Thyroid gland (tissue), 4 donors: ENCODE results near the gene FAM222A. TPM values are rescaled to one million over a fixed set of nuclear protein-coding genes. Genes with fewer than 3 reads are reported as not detected.

ENCODE experiments used
- DNase-seq, 2 donors: peaks; one replicate each; pipeline ENCODE4 v3.0.0-alpha.2; 2019
- H3K27ac ChIP-seq, 3 donors: fragments of 200-600 bp; sonication (generic); 1 replicate in 2 of 3; 2 replicates in 1 of 3; pipeline ENCODE4 v1.5.1; 2016 to 2019; ENCODE audit warnings: mild to moderate bottlenecking in 1 of 3, moderate library complexity in 1 of 3
- H3K27me3 ChIP-seq: fragments of 200-600 bp; sonication (generic); one replicate; pipeline ENCODE4 v1.5.1; 2019
- H3K36me3 ChIP-seq, 2 donors: fragments of 200-600 bp; sonication (generic); one replicate each; pipeline ENCODE4 v1.5.1; 2016 to 2019
- H3K4me1 ChIP-seq, 2 donors: fragments of 200-600 bp; sonication (generic); one replicate each; pipeline ENCODE4 v1.5.1; 2017 to 2019
- H3K4me3 ChIP-seq, 3 donors: fragments of 200-600 bp; sonication (generic); replicated peaks in 1 of 3; 1 replicate in 2 of 3; 2 replicates in 1 of 3; pipeline ENCODE4 v1.5.1; 2016; ENCODE audit warnings: mild to moderate bottlenecking in 1 of 3
- H3K9me3 ChIP-seq: fragments of 200-600 bp; sonication (generic); one replicate; pipeline ENCODE4 v1.5.1; 2017
- CTCF ChIP-seq, 6 experiments: fragments of 200-600 bp in 3 of 6; fragments of 450-650 bp in 3 of 6; sonication (generic) in 3 of 6; IDR thresholded peaks; one replicate each; pipeline ENCODE4 v1.5.1; 2016 to 2019; ENCODE audit warnings: antibody characterized with exemption in 6 of 6, mild to moderate bottlenecking in 2 of 6, inconsistent platforms in 1 of 6, moderate library complexity in 1 of 6
- POLR2A ChIP-seq, 2 donors: fragments of 450-650 bp; IDR thresholded peaks; one replicate each; pipeline ENCODE4 v1.6.1; 2017; ENCODE audit warnings: antibody characterized with exemption in 2 of 2, mild to moderate bottlenecking in 2 of 2, moderate library complexity in 1 of 2
- WGBS, 2 donors: methylation state at CpG; one replicate each; pipeline ENCODE4 v1.1.5; 2017; 5-methylcytosine and 5-hydroxymethylcytosine counted together
- intact Hi-C: fragments of 100-400 bp; cut with DNase I; formaldehyde crosslinking; loops from one replicate; pipeline ENCODE4 v1.15.1; 2023
- total RNA-seq, 4 donors: library from RNA; depleted of rRNA; stranded (reverse); fragments of >200 nt; gene quantifications; one replicate each; pipeline ENCODE4 v1.2.3, GENCODE V29; 2016

FAM222A gene
- total RNA-seq, 4 donors from 2014 or later: 1.3 to 3.8 (median 1.9) TPM

- H3K27ac ChIP-seq: no peak overlapping the region
- no peaks in the 10 kb centered on the region for H3K9me3 ChIP-seq
- no peak for TF ChIP-seq CTCF (IDR thresholded peaks at IDR 0.05)
- TF ChIP-seq POLR2A (IDR thresholded peaks at IDR 0.05): no peak
- whole genome bisulfite sequencing, 2 donors: 79 to 81% methylated on average over 10 to 14 of the region's 17 CpGs
- DNase-seq: no peak
- intact Hi-C loops: no loop called here
- no peaks in the 10 kb centered on the region for H3K27me3 ChIP-seq
- no peaks in the 10 kb centered on the region for H3K36me3 ChIP-seq
- H3K4me3 ChIP-seq: no peak overlapping the region
- H3K4me1 ChIP-seq: no peaks in the 10 kb centered on the region
Observed at GRCh38 chr12:109743076-109743910, 29.7 kb downstream of the FAM222A start.

- Histone ChIP-seq H3K9me3 (no peaks in the 10 kb centered on the region), H3K27me3 (no peaks in the 10 kb centered on the region), H3K27ac (no peak overlapping the region), H3K36me3 (no peaks in the 10 kb centered on the region), H3K4me3 (no peak overlapping the region), H3K4me1 (no peaks in the 10 kb centered on the region)
- no peak for DNase-seq
- intact Hi-C loops: no loop called here
- TF ChIP-seq CTCF (IDR thresholded peaks at IDR 0.05): no peak
- TF ChIP-seq POLR2A (IDR thresholded peaks at IDR 0.05): no peak
- WGBS, 2 donors: 92 to 95% methylated on average over 10 to 14 of the region's 14 CpGs
Observed at GRCh38 chr12:109744026-109744425, 30.4 kb downstream of the FAM222A start.

- H3K4me3 ChIP-seq: no peak overlapping the region
- 73 to 78% methylated on average over 8 of the region's 8 CpGs for WGBS, 2 donors
- no peaks in the 10 kb centered on the region for H3K27me3 ChIP-seq
- intact Hi-C loops: no loop called here
- no peak overlapping the region for H3K27ac ChIP-seq
- DNase-seq: no peak
- no peaks in the 10 kb centered on the region for H3K4me1 ChIP-seq
- H3K9me3 ChIP-seq: no peaks in the 10 kb centered on the region
- TF ChIP-seq CTCF (IDR thresholded peaks at IDR 0.05) (no peak), POLR2A (IDR thresholded peaks at IDR 0.05) (no peak)
- no peaks in the 10 kb centered on the region for H3K36me3 ChIP-seq
Observed at GRCh38 chr12:109744986-109745942, 31.6 kb downstream of the FAM222A start.

- Histone ChIP-seq H3K36me3 (no peaks in the 10 kb centered on the region), H3K27me3 (no peaks in the 10 kb centered on the region), H3K9me3 (no peaks in the 10 kb centered on the region), H3K27ac (no peak overlapping the region), H3K4me1 (no peaks in the 10 kb centered on the region), H3K4me3 (no peak overlapping the region)
- 72 to 80% methylated on average over 5 to 6 of the region's 6 CpGs for WGBS, 2 donors
- no peak for DNase-seq
- TF ChIP-seq CTCF (IDR thresholded peaks at IDR 0.05): no peak
- TF ChIP-seq POLR2A (IDR thresholded peaks at IDR 0.05): no peak
- intact Hi-C loops: no loop called here
Observed at GRCh38 chr12:109752117-109753053, 38.8 kb downstream of the FAM222A start.
